Measurements from ENCODE around the gene SORCS2.

DNA sequence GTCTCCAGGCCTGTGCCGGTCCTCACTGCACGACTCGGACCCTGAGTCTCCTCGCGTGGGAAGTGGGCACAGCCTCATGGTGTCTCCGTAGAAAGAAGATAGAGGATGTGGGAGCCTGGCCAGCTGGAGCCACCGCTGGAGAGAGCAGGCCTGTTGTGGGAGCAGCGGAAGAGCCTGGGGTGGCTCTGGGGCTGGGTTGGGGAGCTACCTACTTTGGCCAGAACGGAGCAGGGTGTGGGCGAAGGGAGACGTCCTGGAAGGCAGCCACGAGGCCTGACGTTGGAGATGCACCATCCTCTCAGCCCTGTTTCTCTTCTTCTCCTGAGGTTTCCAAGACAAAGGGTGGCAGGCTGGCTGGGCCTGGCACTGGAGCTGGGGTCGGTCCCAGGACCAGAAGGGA lies 93.8 kb downstream of the SORCS2 start:
- TF ChIP-seq POLR2AphosphoS5 (IDR thresholded peaks at IDR 0.05; ENCODE audit: low read depth, low read length) (no peak), REST (IDR thresholded peaks at IDR 0.05; ENCODE audit: insufficient read depth in 1 of 2, low read depth in 2 of 2, low read length in 2 of 2) (no peak), SIN3A (IDR thresholded peaks at IDR 0.05; ENCODE audit: borderline replicate concordance, insufficient read depth, low read length) (no peak)

Measured in PFSK-1 (cell line).